ENCODE measurements around the gene HTR6. TPM values are rescaled to one million over a fixed set of nuclear protein-coding genes. Genes with fewer than 3 reads are reported as not detected.
A peak's percentile ranks its signal among the peaks of the same experiment; 100 is the strongest.

The HTR6 gene
- total RNA-seq, 1 donor: under 0.01 TPM

DNA sequence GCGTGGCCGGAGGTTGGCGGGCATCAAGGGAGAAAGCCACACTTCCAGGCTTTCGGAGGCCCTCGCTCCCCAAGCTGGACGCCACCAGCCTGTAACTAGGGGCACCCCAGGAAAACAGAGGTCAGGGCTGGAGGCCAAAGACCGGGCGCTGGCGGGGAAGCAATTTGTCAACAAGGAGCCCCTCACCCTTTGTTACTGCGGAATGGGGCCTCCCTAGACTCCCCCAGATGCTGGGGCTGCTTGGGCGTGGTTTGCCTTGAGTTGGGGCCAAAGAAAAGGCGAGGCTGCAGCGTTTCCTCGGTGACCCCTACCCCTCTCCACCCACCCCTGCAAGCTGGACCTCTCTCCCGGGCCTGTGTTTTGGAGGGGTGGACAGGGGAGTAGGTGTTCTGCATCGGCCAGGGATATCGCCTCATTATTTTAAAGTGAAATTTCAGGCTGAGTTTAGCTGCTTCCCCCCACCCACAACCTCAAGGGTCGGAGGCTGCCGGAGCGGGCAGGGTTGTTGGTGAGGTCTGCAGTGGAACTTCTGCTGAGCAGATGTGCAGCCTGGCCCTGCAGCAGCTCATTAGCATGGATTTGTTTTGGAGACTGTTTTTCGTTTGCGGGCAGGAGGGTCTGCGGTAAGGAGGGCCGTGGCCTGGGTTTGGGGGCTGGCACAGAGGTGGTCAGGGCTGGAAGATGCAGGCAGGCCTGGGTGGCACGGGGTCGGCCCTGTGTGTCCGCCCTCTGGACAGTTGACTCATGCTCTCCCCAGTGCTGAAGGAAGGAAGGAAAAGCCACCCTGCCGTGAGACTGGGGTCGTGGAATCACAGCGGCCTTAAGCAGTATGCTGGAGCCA, 19.0 kb upstream of the HTR6 start:
- Histone ChIP-seq H4K20me1 (ENCODE audit: insufficient read depth, low read length) (peaks cover 16% of the 10 kb centered on the region), H3K79me2 (ENCODE audit: insufficient read depth, low read length) (peaks cover 59% of the 10 kb centered on the region), H3K27ac (ENCODE audit: low read depth, low read length) (peak overlapping the region; percentile 66), H2AFZ (ENCODE audit: low read length) (peak overlapping the region; percentile 86), H3K4me3 (ENCODE audit: insufficient read depth, low read length) (peak overlapping the region; percentile 90), H3K4me2 (ENCODE audit: insufficient read depth, low read length) (peak overlapping the region; percentile 85), H3K9me3 (ENCODE audit: low read depth, low read length) (no peaks in the 10 kb centered on the region), H3K36me3 (ENCODE audit: insufficient read depth, low read length) (no peaks in the 10 kb centered on the region), H3K4me1 (ENCODE audit: insufficient read depth, low read length) (peaks cover 7% of the 10 kb centered on the region), H3K27me3 (ENCODE audit: insufficient read depth, low read length) (no peaks in the 10 kb centered on the region)
- TF ChIP-seq, protein P1, sequence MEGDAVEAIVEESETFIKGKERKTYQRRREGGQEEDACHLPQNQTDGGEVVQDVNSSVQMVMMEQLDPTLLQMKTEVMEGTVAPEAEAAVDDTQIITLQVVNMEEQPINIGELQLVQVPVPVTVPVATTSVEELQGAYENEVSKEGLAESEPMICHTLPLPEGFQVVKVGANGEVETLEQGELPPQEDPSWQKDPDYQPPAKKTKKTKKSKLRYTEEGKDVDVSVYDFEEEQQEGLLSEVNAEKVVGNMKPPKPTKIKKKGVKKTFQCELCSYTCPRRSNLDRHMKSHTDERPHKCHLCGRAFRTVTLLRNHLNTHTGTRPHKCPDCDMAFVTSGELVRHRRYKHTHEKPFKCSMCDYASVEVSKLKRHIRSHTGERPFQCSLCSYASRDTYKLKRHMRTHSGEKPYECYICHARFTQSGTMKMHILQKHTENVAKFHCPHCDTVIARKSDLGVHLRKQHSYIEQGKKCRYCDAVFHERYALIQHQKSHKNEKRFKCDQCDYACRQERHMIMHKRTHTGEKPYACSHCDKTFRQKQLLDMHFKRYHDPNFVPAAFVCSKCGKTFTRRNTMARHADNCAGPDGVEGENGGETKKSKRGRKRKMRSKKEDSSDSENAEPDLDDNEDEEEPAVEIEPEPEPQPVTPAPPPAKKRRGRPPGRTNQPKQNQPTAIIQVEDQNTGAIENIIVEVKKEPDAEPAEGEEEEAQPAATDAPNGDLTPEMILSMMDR (IDR thresholded peaks at IDR 0.05; ENCODE audit: extremely low read depth, low read depth, low read length): no peak
- DNase-seq (ENCODE audit: insufficient read length, low spot score, missing footprints): peak; percentile 96

DNA sequence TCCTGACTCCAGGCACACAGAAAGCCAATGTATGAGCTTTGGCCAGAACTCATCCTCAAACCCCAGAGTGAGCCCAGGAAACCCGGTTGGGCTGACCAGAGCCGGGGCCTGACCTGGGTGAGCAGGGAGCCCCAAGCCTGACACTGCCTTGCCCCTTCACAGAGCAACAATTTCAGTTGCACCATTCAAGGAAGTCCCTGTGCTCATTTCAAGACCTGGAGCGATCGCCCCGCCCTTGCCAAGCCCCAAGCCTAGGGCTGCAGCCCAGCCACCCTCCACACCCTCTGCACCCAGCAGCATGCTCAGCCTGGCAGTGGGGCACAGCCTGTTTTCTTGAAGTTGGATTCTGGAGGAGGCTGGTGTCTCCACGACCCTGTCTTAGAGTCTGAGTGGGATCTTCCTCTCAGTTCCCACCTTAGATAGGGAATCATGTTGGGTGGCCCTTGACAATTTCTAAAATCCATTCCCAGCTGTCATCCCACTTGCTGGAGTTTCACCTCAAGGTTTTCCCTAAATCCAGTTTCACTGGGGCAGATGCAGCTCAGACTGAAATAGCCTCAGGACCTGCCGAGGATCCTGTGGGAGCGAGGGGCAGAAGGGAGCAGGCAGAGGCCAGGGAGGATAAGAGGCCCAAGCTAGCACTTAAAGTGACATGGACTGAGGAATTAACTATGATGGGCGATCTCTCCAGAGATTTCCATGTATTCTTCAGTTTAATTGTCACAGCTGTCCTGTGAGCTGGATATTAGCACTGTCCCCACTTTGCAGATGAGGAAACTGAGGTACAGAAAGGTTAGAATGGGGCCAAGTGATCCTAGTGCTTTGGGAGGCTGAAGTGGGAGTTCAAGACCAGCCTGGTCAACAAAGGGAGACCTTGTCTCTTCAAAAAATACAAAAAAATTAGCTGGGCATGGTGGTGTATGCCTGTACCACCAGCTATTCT, 18.0 kb upstream of the HTR6 start:
- Histone ChIP-seq H4K20me1 (ENCODE audit: insufficient read depth, low read length) (peaks cover 20% of the 10 kb centered on the region), H3K4me3 (ENCODE audit: insufficient read depth, low read length) (peak overlapping the region; percentile 90), H3K4me1 (ENCODE audit: insufficient read depth, low read length) (peaks cover 16% of the 10 kb centered on the region), H3K79me2 (ENCODE audit: insufficient read depth, low read length) (peaks cover 68% of the 10 kb centered on the region), H3K4me2 (ENCODE audit: insufficient read depth, low read length) (peak overlapping the region; percentile 85), H3K27me3 (ENCODE audit: insufficient read depth, low read length) (no peaks in the 10 kb centered on the region), H3K36me3 (ENCODE audit: insufficient read depth, low read length) (no peaks in the 10 kb centered on the region), H3K9me3 (ENCODE audit: low read depth, low read length) (no peaks in the 10 kb centered on the region), H2AFZ (ENCODE audit: low read length) (no peak overlapping the region), H3K27ac (ENCODE audit: low read depth, low read length) (no peak overlapping the region)
- TF ChIP-seq, protein P1 (IDR thresholded peaks at IDR 0.05; ENCODE audit: extremely low read depth, low read depth, low read length): no peak
- DNase-seq (ENCODE audit: insufficient read length, low spot score, missing footprints): peak; percentile 86

DNA sequence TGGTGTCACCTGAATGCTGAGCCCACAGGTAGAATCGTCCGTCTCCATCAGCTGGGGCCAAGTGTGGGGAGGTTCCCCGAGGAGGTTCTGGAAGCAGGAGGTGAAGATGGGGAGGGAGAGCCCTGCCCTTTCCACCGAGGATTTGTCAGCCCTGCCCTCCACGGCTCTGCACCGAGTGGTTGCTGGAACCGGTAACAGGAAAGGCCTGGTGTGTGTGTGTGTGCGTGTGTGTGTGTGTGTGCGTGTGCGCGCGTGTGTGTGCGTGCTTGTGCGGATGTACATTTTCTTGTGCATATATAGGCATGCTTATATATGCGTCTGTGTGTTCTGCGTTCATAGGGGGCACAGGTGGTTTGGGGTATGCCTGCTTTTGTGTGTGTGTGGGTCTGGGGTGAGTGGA, 17.0 kb upstream of the HTR6 start:
- H3K36me3 ChIP-seq (ENCODE audit: insufficient read depth, low read length): no peaks in the 10 kb centered on the region
- H3K27ac ChIP-seq (ENCODE audit: low read depth, low read length): no peak overlapping the region
- H3K4me3 ChIP-seq (ENCODE audit: insufficient read depth, low read length): no peak overlapping the region
- peaks cover 26% of the 10 kb centered on the region for H3K4me1 ChIP-seq (ENCODE audit: insufficient read depth, low read length)
- H3K79me2 ChIP-seq (ENCODE audit: insufficient read depth, low read length): peaks cover 75% of the 10 kb centered on the region
- H3K4me2 ChIP-seq (ENCODE audit: insufficient read depth, low read length): no peak overlapping the region
- H3K9me3 ChIP-seq (ENCODE audit: low read depth, low read length): no peaks in the 10 kb centered on the region
- no peaks in the 10 kb centered on the region for H3K27me3 ChIP-seq (ENCODE audit: insufficient read depth, low read length)
- no peak overlapping the region for H2AFZ ChIP-seq (ENCODE audit: low read length)
- TF ChIP-seq, protein P1 (IDR thresholded peaks at IDR 0.05; ENCODE audit: extremely low read depth, low read depth, low read length): no peak
- peaks cover 20% of the 10 kb centered on the region for H4K20me1 ChIP-seq (ENCODE audit: insufficient read depth, low read length)
- peak; percentile 85 for DNase-seq (ENCODE audit: insufficient read length, low spot score, missing footprints)

Measured in osteoblast (primary cell).